HG02981 (cell line): ENCODE results near the gene NEUROD2.

ENCODE experiments used
- ATAC-seq: cut with Tn5 transposase; IDR thresholded peaks from one replicate; pipeline ENCODE4 v1.9.1; 2021; ENCODE audit warnings: mild to moderate bottlenecking, moderate library complexity; ENCODE audit not compliant: unreplicated experiment

The NEUROD2 gene

GRCh38 chr17:39635614-39636176 lies 28.0 kb upstream of the NEUROD2 start:
- ATAC-seq, result no peak

GRCh38 chr17:39634384-39634871 lies 26.7 kb upstream of the NEUROD2 start:
- no peak for ATAC-seq

- no peak for ATAC-seq
Observed at GRCh38 chr17:39633570-39634183, 26.0 kb upstream of the NEUROD2 start.

GRCh38 chr17:39632153-39632941 lies 24.6 kb upstream of the NEUROD2 start:
- ATAC-seq, result no peak

- ATAC-seq, result no peak
Observed at GRCh38 chr17:39631403-39631802, 23.7 kb upstream of the NEUROD2 start.

- ATAC-seq, result no peak
Observed at GRCh38 chr17:39629898-39630297, 22.2 kb upstream of the NEUROD2 start.

- no peak for ATAC-seq
Observed at GRCh38 chr17:39629494-39629880, 21.8 kb upstream of the NEUROD2 start.

GRCh38 chr17:39628655-39629493 lies 21.2 kb upstream of the NEUROD2 start:
- no peak for ATAC-seq

- ATAC-seq, result no peak
Observed at GRCh38 chr17:39627712-39628516, 20.2 kb upstream of the NEUROD2 start.

- ATAC-seq, result no peak
Observed at GRCh38 chr17:39627047-39627711, 19.5 kb upstream of the NEUROD2 start.

GRCh38 chr17:39626171-39627046 lies 18.7 kb upstream of the NEUROD2 start, which contains the start of gene PPP1R1B:
Gene PPP1R1B, plus strand, starts transcription at chr17:39626952. Its CDS starts 441 bp downstream, at chr17:39627393.
- no peak for ATAC-seq

GRCh38 chr17:39625198-39625785 lies 17.6 kb upstream of the NEUROD2 start:
- no peak for ATAC-seq

- ATAC-seq, result no peak
Observed at GRCh38 chr17:39624313-39624712, 16.6 kb upstream of the NEUROD2 start.

- no peak for ATAC-seq
Observed at GRCh38 chr17:39623356-39623950, 15.7 kb upstream of the NEUROD2 start.

- ATAC-seq, result peak; percentile 25
Observed at GRCh38 chr17:39622380-39623006, 14.8 kb upstream of the NEUROD2 start.

- peak; percentile 66 for ATAC-seq
Observed at GRCh38 chr17:39621523-39622379, 14.0 kb upstream of the NEUROD2 start.

GRCh38 chr17:39619786-39620101 lies 12.0 kb upstream of the NEUROD2 start:
- ATAC-seq, result no peak
